Right lobe of liver (tissue), 6 donors: Measurements from ENCODE around the gene PRR5L. TPM values are rescaled to one million over a fixed set of nuclear protein-coding genes. Genes with fewer than 3 reads are reported as not detected.

ENCODE experiments used
- ATAC-seq, 4 donors: fragments of 200-7000 bp; cut with Tn5 transposase; one replicate each; pipeline ENCODE4 v1.9.1; 2020; ENCODE audit warnings: mild to moderate bottlenecking in 4 of 4, moderate library complexity in 4 of 4
- DNase-seq, 3 donors: peaks; one replicate each; pipeline ENCODE4 v3.0.0-alpha.2; 2020
- H3K27ac ChIP-seq, 3 donors: fragments of 200-600 bp; one replicate each; pipeline ENCODE4 v1.8.0; 2022
- H3K27me3 ChIP-seq, 2 donors: fragments of 200-600 bp; one replicate each; pipeline ENCODE4 v1.8.0; 2022
- H3K36me3 ChIP-seq, 4 donors: fragments of 200-600 bp; sonication (generic) in 1 of 4; one replicate each; pipeline versions ENCODE4 v1.5.1 to v1.8.0; 2017 to 2022; ENCODE audit warnings: control low read depth in 1 of 4
- H3K4me1 ChIP-seq, 4 donors: fragments of 200-600 bp; sonication (generic) in 1 of 4; one replicate each; pipeline versions ENCODE4 v1.5.1 to v1.8.0; 2017 to 2022; ENCODE audit warnings: control low read depth in 1 of 4
- H3K4me3 ChIP-seq, 3 donors: fragments of 200-600 bp; one replicate each; pipeline ENCODE4 v1.8.0; 2022
- H3K9me3 ChIP-seq, 4 donors: fragments of 200-600 bp; sonication (generic) in 1 of 4; one replicate each; pipeline versions ENCODE4 v1.5.1 to v1.8.0; 2017 to 2022; ENCODE audit warnings: control low read depth in 1 of 4
- POLR2A ChIP-seq: fragments of 450-650 bp; IDR thresholded peaks from one replicate; pipeline ENCODE4 v1.6.1; 2017; ENCODE audit warnings: antibody characterized with exemption, mild to moderate bottlenecking
- WGBS: methylation state at CpG from one replicate; pipeline ENCODE4 v1.1.6; 2018; ENCODE audit warnings: low coverage, low lambda C conversion rate; ENCODE audit not compliant: insufficient coverage; ENCODE audit errors: missing lambda C conversion rate; 5-methylcytosine and 5-hydroxymethylcytosine counted together
- intact Hi-C, 2 donors: fragments of 100-400 bp; cut with DNase I; formaldehyde crosslinking; loops; one replicate each; pipeline versions ENCODE4 v1.11.2 to v1.14.1; 2022
- total RNA-seq, 6 experiments: library from RNA; depleted of rRNA in 2 of 6; stranded (reverse); fragments of >200 nt in 2 of 6; fragmentation: NEBNext Ultra II Directional in 3 of 6; extraction: Animal tissue kit (Norgen Biotek cat#: 25700) in 3 of 6; gene quantifications; one replicate each; pipeline versions ENCODE4 v1.1.0 to v1.2.4, GENCODE V29; 2016 to 2023
- TF ChIP-seq, protein P1 (sequence below), 4 donors: fragments of 200-600 bp in 3 of 4; fragments of 450-650 bp in 1 of 4; IDR thresholded peaks; one replicate each; pipeline versions ENCODE4 v1.5.1 to v1.8.0; 2016 to 2022; ENCODE audit warnings: antibody characterized with exemption in 4 of 4, mild to moderate bottlenecking in 2 of 4
- donor health status: DM: no; HTN: yes; CAD: no.
- donor health status: DM: no; HTN: no; CAD: no.
- donor health status: DM: no; HTN: no; CAD: no.
- donor health status: DM: no; HTN: yes; CAD: no.
- donor health status: DM: no; HTN: yes; CAD: no.

PRR5L gene
- total RNA-seq, 6 experiments from 2014 or later: 2.2 to 4.5 (median 2.3) TPM

DNA sequence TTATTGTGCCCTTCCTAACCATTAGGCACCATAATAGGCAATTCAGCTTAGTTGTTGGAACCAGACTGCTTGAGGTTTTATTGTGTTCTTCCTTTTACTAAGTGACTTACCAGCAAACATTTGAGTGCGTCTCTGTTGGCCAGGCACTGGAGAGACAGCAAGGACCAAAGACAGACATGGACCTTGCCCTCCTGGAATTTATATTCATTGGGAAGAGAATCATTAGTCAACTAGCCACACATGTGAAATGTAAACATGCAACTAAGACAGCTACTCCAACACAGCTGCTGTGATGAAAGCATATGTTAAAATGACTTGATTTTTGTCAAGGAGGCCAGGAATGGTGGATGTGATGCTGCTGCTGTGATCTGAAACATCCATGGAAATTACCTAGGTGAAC is 107.6 kb downstream of the PRR5L start:
- H3K27ac ChIP-seq: no peak overlapping the region
- ATAC-seq (peak in 1 of 4 donors; percentile 54), DNase-seq (no peak)
- H3K9me3 ChIP-seq: no peaks in the 10 kb centered on the region
- no peaks in the 10 kb centered on the region for H3K36me3 ChIP-seq
- no peak overlapping the region for H3K4me3 ChIP-seq
- TF ChIP-seq, protein P1, sequence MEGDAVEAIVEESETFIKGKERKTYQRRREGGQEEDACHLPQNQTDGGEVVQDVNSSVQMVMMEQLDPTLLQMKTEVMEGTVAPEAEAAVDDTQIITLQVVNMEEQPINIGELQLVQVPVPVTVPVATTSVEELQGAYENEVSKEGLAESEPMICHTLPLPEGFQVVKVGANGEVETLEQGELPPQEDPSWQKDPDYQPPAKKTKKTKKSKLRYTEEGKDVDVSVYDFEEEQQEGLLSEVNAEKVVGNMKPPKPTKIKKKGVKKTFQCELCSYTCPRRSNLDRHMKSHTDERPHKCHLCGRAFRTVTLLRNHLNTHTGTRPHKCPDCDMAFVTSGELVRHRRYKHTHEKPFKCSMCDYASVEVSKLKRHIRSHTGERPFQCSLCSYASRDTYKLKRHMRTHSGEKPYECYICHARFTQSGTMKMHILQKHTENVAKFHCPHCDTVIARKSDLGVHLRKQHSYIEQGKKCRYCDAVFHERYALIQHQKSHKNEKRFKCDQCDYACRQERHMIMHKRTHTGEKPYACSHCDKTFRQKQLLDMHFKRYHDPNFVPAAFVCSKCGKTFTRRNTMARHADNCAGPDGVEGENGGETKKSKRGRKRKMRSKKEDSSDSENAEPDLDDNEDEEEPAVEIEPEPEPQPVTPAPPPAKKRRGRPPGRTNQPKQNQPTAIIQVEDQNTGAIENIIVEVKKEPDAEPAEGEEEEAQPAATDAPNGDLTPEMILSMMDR (IDR thresholded peaks at IDR 0.05): no peak
- TF ChIP-seq POLR2A: no peak
- H3K27me3 ChIP-seq: no peaks in the 10 kb centered on the region
- WGBS: 0% methylated on average over 1 of the region's 1 CpG
- intact Hi-C loops: no loop called here
- H3K4me1 ChIP-seq: no peaks in the 10 kb centered on the region

DNA sequence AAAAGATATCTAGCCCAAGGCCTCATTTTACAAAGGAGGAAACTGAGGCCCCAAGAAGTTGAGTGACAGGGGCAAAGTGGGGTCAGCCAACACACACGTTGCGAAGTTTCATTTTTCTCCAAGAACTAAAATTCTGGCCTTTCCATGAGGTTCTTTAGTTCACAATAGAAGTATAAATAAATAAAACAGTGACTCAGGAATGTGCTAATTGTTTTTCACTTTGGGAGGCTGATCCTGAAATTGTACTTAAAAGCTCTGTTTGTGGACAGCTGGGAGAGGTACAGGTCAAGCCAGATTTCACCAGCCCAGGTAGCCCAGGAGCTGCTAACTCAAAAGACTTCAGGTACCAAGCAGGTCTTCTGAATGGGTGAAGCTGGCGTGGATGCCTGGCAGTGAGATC is 108.7 kb downstream of the PRR5L start:
- H3K27me3 ChIP-seq: no peaks in the 10 kb centered on the region
- ATAC-seq (no peak), DNase-seq (no peak)
- intact Hi-C loops: no loop called here
- TF ChIP-seq, protein P1 (IDR thresholded peaks at IDR 0.05): no peak
- no peak for TF ChIP-seq POLR2A
- H3K9me3 ChIP-seq: no peaks in the 10 kb centered on the region
- no peak overlapping the region for H3K4me3 ChIP-seq
- H3K36me3 ChIP-seq: no peaks in the 10 kb centered on the region
- H3K27ac ChIP-seq: no peak overlapping the region
- no peaks in the 10 kb centered on the region for H3K4me1 ChIP-seq
- 89% methylated on average over 3 of the region's 3 CpGs for WGBS

DNA sequence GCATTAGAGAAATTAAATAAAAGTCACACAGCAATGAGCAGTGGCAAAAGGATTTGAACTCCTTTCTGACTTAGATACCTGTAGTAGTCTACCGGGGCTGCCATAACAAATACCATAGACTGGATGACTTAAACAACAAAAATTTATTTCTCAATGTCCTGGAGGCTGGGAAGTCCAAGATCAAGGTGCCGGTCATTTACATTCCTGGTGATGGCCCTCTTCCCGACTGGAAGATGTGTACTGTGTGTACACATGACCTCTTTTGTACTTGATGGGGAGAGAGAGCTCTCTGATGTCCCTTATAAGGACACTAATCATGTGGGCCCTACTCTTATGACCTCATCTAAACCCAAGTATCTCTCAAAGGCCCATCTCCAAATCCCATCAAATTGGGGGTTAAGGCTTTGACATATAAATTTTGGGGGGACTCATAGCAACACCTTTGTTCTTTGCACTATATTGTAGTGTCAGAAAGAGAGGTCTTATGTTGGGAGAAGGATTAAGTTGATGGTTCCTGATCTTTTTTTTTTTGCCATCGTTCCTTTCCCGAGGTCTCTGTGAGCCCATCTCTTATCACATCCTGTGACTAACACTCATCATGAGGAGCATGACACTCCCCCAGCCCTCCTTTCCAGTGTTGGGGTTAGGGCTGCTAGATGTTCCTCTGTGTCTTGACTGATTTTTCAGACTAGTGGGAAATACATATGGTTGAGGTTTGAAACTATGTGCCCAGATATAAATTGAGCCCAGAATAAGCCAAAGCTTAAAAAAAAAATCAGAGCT is 109.7 kb downstream of the PRR5L start:
- TF ChIP-seq POLR2A: no peak
- TF ChIP-seq, protein P1 (IDR thresholded peaks at IDR 0.05): no peak
- intact Hi-C loops: no loop called here
- ATAC-seq: no peak
- H3K4me1 ChIP-seq: no peaks in the 10 kb centered on the region
- DNase-seq: peak in 1 of 3 donors; percentile 7
- WGBS: 58% methylated on average over 4 of the region's 5 CpGs
- H3K4me3 ChIP-seq: no peak overlapping the region
- no peaks in the 10 kb centered on the region for H3K9me3 ChIP-seq
- H3K27me3 ChIP-seq: no peaks in the 10 kb centered on the region
- H3K36me3 ChIP-seq: no peaks in the 10 kb centered on the region
- H3K27ac ChIP-seq: no peak overlapping the region

DNA sequence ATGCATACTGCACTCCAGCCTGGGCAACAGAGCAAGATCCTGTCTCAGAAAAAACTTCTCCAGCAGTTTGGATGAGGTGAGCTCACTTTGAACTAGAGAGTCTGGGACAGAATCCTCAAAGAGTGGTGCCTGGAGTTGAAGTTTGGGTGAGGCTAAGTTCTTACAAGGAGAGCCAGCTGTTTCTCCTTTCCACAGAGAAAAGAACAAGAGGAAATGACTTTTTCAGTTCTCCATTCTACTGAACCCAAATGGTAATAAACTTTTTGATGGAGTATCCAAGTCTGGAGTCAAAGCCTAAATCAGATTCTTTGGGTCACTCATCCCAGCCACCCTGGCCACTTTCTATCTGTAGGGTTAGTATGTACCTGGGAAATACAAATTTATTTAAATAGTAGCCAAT is 111.3 kb downstream of the PRR5L start:
- intact Hi-C loops: no loop called here
- ATAC-seq: no peak
- Histone ChIP-seq H3K36me3 (no peaks in the 10 kb centered on the region), H3K9me3 (no peaks in the 10 kb centered on the region), H3K27ac (no peak overlapping the region), H3K4me1 (peaks cover 0 to 8% (median 0%) of the 10 kb centered on the region in 4 donors), H3K4me3 (no peak overlapping the region), H3K27me3 (no peaks in the 10 kb centered on the region)
- TF ChIP-seq, protein P1 (IDR thresholded peaks at IDR 0.05): no peak
- TF ChIP-seq POLR2A: no peak
- no peak for DNase-seq
